K562 (cell line): ENCODE measurements around the gene SLBP. TPM values are rescaled to one million over a fixed set of nuclear protein-coding genes. Genes with fewer than 3 reads are reported as not detected.

Experiments
- CREB3L1 ChIP-seq: fragments of 450-650 bp; IDR thresholded peaks from 2 replicates; pipeline ENCODE4 v1.6.1; 2014; ENCODE audit warnings: low read depth, mild to moderate bottlenecking, moderate library complexity, borderline replicate concordance
- GATAD2A ChIP-seq: fragments of 450-650 bp; IDR thresholded peaks from 2 replicates; pipeline ENCODE4 v1.6.1; 2017
- GTF2E2 ChIP-seq: fragments of 200-800 bp; sonication (Bioruptor generic); IDR thresholded peaks from 2 replicates; pipeline ENCODE4 v1.6.1; 2016; ENCODE audit warnings: missing genetic modification characterization, missing compliant biosample characterization
- HDAC6 ChIP-seq: IDR thresholded peaks from 2 replicates; pipeline ENCODE4 v1.6.1; 2012; ENCODE audit warnings: low read depth, mild to moderate bottlenecking, control low read depth, inconsistent platforms, low read length, moderate library complexity
- MTF1 ChIP-seq: fragments of 250-450 bp; sonication (Bioruptor Pico); IDR thresholded peaks from 2 replicates; pipeline ENCODE4 v1.9.0; 2021; ENCODE audit warnings: moderate library complexity, mild to moderate bottlenecking, inconsistent platforms, borderline replicate concordance
- NFE2 ChIP-seq: IDR thresholded peaks from 2 replicates; pipeline ENCODE4 v1.6.1; 2014; ENCODE audit warnings: antibody characterized with exemption, low read depth
- NFIC ChIP-seq: fragments of 450-650 bp; IDR thresholded peaks from 2 replicates; pipeline ENCODE4 v1.6.1; 2017; ENCODE audit warnings: mild to moderate bottlenecking, inconsistent platforms
- NR2C2 ChIP-seq, 2 experiments: fragments of 200-800 bp in 1 of 2; sonication (Bioruptor generic) in 1 of 2; sonication (generic) in 1 of 2; formaldehyde crosslinking in 1 of 2; IDR thresholded peaks; 2 replicates each; pipeline versions ENCODE4 v1.6.1 to v1.8.0; 2016 to 2022; ENCODE audit warnings: mild to moderate bottlenecking in 1 of 2, missing compliant biosample characterization in 1 of 2, missing genetic modification characterization in 1 of 2, missing genetic modification reagents in 1 of 2
- PHF21A ChIP-seq: fragments of 450-650 bp; IDR thresholded peaks from 2 replicates; pipeline ENCODE4 v1.6.1; 2017; ENCODE audit warnings: low read depth, borderline replicate concordance
- PTBP1 ChIP-seq: fragments of 200-400 bp; formaldehyde crosslinking; IDR thresholded peaks from 2 replicates; pipeline ENCODE4 v1.6.1; 2017; ENCODE audit warnings: low read depth, low read length
- RBM22 ChIP-seq: fragments of 200-400 bp; formaldehyde crosslinking; IDR thresholded peaks from 2 replicates; pipeline ENCODE4 v1.6.1; 2018; ENCODE audit warnings: low read length, low read depth; ENCODE audit not compliant: poor library complexity, severe bottlenecking
- SFPQ ChIP-seq: fragments of 200-400 bp; formaldehyde crosslinking; IDR thresholded peaks from 2 replicates; pipeline ENCODE4 v1.6.1; 2017; ENCODE audit warnings: mild to moderate bottlenecking, low read depth, low read length, moderate library complexity
- TAF9B ChIP-seq: fragments of 450-650 bp; IDR thresholded peaks from 2 replicates; pipeline ENCODE4 v1.6.1; 2018; ENCODE audit warnings: mild to moderate bottlenecking; ENCODE audit not compliant: partially characterized antibody
- TRIM28 ChIP-seq: fragments of 450-650 bp; IDR thresholded peaks from 2 replicates; pipeline ENCODE4 v1.6.1; 2017
- U2AF2 ChIP-seq: fragments of 200-400 bp; formaldehyde crosslinking; optimal IDR thresholded peaks from 2 replicates; pipeline ENCODE3; 2017; ENCODE audit warnings: low read depth, mild to moderate bottlenecking, low read length
- YY1 ChIP-seq, 3 experiments: IDR thresholded peaks; 2 replicates each; pipeline ENCODE4 v1.6.1; 2011; ENCODE audit warnings: low read length in 2 of 3, mild to moderate bottlenecking in 2 of 3, moderate library complexity in 2 of 3, borderline replicate concordance in 1 of 3, control low read depth in 1 of 3, low read depth in 1 of 3; ENCODE audit not compliant: insufficient read depth in 3 of 3, insufficient replicate concordance in 2 of 3, control insufficient read depth in 1 of 3, insufficient read length in 1 of 3; ENCODE audit errors: extremely low read depth in 1 of 3
- ZFX ChIP-seq: sonication (generic); formaldehyde crosslinking; IDR thresholded peaks from 2 replicates; pipeline ENCODE4 v1.8.0; 2022; ENCODE audit warnings: mild to moderate bottlenecking, missing genetic modification reagents, moderate library complexity
- ZNF398 ChIP-seq: fragments of 250-450 bp; sonication (Bioruptor Pico); IDR thresholded peaks from 2 replicates; pipeline ENCODE4 v1.8.0; 2021; ENCODE audit warnings: moderate library complexity, mild to moderate bottlenecking, inconsistent platforms
- ZNF740 ChIP-seq, 3 experiments: fragments of 200-800 bp in 1 of 3; sonication (Bioruptor generic) in 1 of 3; sonication (generic) in 1 of 3; formaldehyde crosslinking in 1 of 3; IDR thresholded peaks; 2 replicates each; pipeline versions ENCODE4 v1.6.1 to v1.8.0; 2016 to 2022; ENCODE audit warnings: mild to moderate bottlenecking in 2 of 3, missing compliant biosample characterization in 2 of 3, missing genetic modification characterization in 2 of 3, missing genetic modification reagents in 1 of 3
- polyA plus RNA-seq, 8 experiments: library from polyadenylated mRNA; depleted of rRNA in 4 of 8; stranded (reverse) in 5 of 8; unstranded in 3 of 8; fragments of >200 nt; fragmentation: Nextera tagmentation in 2 of 8; fragmentation: Illumina TruSeq in 1 of 8; extraction: Ambion mirVana in 2 of 8; extraction: Trizol in 1 of 8; gene quantifications; 2 replicates each; pipeline versions ENCODE4 v1.2.1 to v1.2.3, GENCODE V29; 2011 to 2014; ENCODE audit warnings: inconsistent platforms in 1 of 8, missing spikeins in 1 of 8
- total RNA-seq, 7 experiments: library from RNA; depleted of rRNA in 6 of 7; stranded (reverse); fragments of >200 nt in 6 of 7; fragmentation: Illumina TruSeq in 2 of 7; extraction: Trizol in 2 of 7; gene quantifications; 2 replicates each; pipeline versions ENCODE4 v1.2.1 to v1.2.3, GENCODE V29; 2011 to 2021; ENCODE audit warnings: low replicate concordance in 1 of 7

Gene SLBP
- total and polyA plus RNA-seq, 9 of the 15 experiments (the other 6 are each of a cell fraction or from before 2014, with no cell fraction given), result 49.4 to 221 (median 162) TPM

GRCh38 chr4:1720163-1720983 is 8.3 kb upstream of the SLBP start (continued):
- TF ChIP-seq ZNF398 (CRISPR knock-in tag) (no peak), CREB3L1 (no peak), U2AF2 (no peak), PTBP1 (no peak), SFPQ (no peak), YY1 (IDR thresholded peaks at IDR 0.05; ENCODE audit: borderline replicate concordance in 1 of 3, control insufficient read depth in 1 of 3, extremely low read depth in 1 of 3, insufficient read depth in 3 of 3, insufficient read length in 1 of 3, insufficient replicate concordance in 2 of 3, low read depth in 1 of 3, low read length in 2 of 3) (peak in 1 of 3 experiments; percentile 2), GATAD2A (no peak), MTF1 (CRISPR knock-in tag) (no peak), ZNF740 (CRISPR knock-in tag; IDR thresholded peaks at IDR 0.05) (no peak), ZNF740 (tag; IDR thresholded peaks at IDR 0.05) (no peak), NFIC (peak; percentile 9; the same call in 1 of the 2 replicates), GTF2E2 (no peak), PHF21A (no peak), TRIM28 (no peak), NR2C2 (CRISPR knock-in tag; IDR thresholded peaks at IDR 0.05) (peak; percentile 84), NR2C2 (tag; IDR thresholded peaks at IDR 0.05) (no peak), NFE2 (no peak), HDAC6 (no peak), TAF9B (no peak), ZFX (CRISPR knock-in tag) (peak; percentile 93), RBM22 (no peak)
